ENCODE measurements around the gene SGF29.
"Not testable (repeated sequence)": the region's sequence is repeated elsewhere in the genome, so short reads cannot be mapped to it uniquely, and the experiment has no call there.

Gene SGF29

GRCh38 chr16:28597692-28598261, 44.1 kb downstream of the SGF29 start:
- no peak for DNase-seq

GRCh38 chr16:28599377-28600285, 45.9 kb downstream of the SGF29 start:
- DNase-seq = not testable (repeated sequence)

GRCh38 chr16:28600965-28601364, 47.2 kb downstream of the SGF29 start:
- DNase-seq = not testable (repeated sequence)

- not testable (repeated sequence) for DNase-seq
These were observed 47.9 kb downstream of the SGF29 start for GRCh38 chr16:28601589-28601988.

GRCh38 chr16:28602062-28602461, 48.3 kb downstream of the SGF29 start:
- not testable (repeated sequence) for DNase-seq

- DNase-seq = no peak
These were observed 48.8 kb downstream of the SGF29 start for GRCh38 chr16:28602529-28602928.

GRCh38 chr16:28603381-28604185, 49.9 kb downstream of the SGF29 start:
- no peak for DNase-seq

DNA sequence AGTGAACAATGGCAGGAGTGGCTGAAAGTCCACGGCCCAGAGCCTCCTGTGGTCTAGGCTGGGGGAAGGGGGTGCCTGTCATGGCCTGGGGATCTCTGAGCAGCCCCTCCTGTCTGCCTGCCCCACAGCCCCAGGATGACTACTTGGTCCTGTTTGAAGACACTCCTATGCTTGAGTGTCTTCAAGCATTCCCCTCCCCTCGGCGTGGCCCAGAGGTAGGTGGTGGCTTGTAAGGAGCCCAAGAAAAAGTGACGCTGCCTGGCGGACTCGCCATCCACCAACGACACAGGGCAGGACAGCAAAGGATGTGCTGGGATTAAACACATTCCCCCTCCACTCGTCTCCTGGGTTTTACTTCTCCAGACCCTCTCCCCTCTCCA, 50.5 kb downstream of the SGF29 start:
- DNase-seq = no peak

GRCh38 chr16:28606291-28607115, 52.8 kb downstream of the SGF29 start:
- DNase-seq = no peak

- no peak for DNase-seq
These were observed 53.5 kb downstream of the SGF29 start for GRCh38 chr16:28607116-28607623.

- DNase-seq = not testable (repeated sequence)
These were observed 54.2 kb downstream of the SGF29 start for GRCh38 chr16:28607681-28608495.

DNA sequence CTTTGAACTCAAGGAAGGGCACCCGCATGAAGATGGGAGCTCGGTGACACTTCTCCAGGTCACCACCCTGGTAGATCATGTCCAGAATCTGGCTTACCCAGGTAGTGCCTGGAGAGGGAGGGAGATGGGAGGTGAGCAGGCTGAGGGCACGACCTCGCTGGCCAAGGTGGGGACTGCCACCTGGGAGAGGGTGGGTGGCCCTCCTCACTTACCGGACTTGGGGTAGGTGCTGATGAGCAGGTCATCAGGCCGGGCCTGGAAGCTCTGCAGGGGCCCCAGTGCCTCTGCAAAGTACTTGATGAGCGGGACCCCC, 54.7 kb downstream of the SGF29 start:
- not testable (repeated sequence) for DNase-seq

- not testable (repeated sequence) for DNase-seq
These were observed 55.3 kb downstream of the SGF29 start for GRCh38 chr16:28608867-28609596.

- no peak for DNase-seq
These were observed 56.2 kb downstream of the SGF29 start, which contains the start of gene SULT1A1 for GRCh38 chr16:28609631-28610594. TSS of gene SULT1A1 (minus strand) at chr16:28610044. CDS start at chr16:28608855, 1,189 bp downstream.

- no peak for DNase-seq
These were observed 57.0 kb downstream of the SGF29 start for GRCh38 chr16:28610595-28611191.

GRCh38 chr16:28612359-28613280, 58.9 kb downstream of the SGF29 start:
- DNase-seq = not testable (repeated sequence)

DNA sequence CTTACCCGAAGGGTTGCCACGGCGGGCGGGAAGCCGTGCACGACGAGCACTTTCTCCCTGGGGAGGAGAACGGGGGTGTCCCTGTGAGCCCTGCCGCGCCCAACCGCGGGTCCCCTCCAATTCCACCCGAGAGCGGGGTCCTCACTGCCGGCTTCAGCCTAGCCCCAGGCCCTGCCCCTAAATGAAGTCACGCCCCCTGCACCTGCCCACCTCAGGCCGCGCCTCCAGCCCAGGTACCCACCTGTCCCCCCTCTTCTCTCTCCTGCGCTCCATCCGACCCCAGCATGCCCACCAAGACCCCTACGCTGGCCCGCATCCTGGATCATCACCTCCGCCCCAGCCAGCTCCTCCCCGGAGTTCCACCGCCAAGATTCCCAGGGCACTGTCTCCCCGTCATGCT, 60.2 kb downstream of the SGF29 start:
- not testable (repeated sequence) for DNase-seq

GRCh38 chr16:28614561-28614960, 60.8 kb downstream of the SGF29 start:
- DNase-seq = not testable (repeated sequence)

All from bone marrow (tissue), 2 donors.